NOMO-1 treated with DMSO at 0.1 percent for 48 hours (cell line): ENCODE data around the gene TMEM43.

Source experiments
- DNase-seq: peaks from one replicate; lab custom pipeline; 2025; ENCODE audit not compliant: unreplicated experiment; lab: John Stamatoyannopoulos, UW

TMEM43 gene

GRCh38 chr3:14137445-14137844 lies 12.6 kb downstream of the TMEM43 start:
- no peak for DNase-seq

- no peak for DNase-seq
These were observed 13.4 kb downstream of the TMEM43 start for GRCh38 chr3:14138109-14138877.

DNA sequence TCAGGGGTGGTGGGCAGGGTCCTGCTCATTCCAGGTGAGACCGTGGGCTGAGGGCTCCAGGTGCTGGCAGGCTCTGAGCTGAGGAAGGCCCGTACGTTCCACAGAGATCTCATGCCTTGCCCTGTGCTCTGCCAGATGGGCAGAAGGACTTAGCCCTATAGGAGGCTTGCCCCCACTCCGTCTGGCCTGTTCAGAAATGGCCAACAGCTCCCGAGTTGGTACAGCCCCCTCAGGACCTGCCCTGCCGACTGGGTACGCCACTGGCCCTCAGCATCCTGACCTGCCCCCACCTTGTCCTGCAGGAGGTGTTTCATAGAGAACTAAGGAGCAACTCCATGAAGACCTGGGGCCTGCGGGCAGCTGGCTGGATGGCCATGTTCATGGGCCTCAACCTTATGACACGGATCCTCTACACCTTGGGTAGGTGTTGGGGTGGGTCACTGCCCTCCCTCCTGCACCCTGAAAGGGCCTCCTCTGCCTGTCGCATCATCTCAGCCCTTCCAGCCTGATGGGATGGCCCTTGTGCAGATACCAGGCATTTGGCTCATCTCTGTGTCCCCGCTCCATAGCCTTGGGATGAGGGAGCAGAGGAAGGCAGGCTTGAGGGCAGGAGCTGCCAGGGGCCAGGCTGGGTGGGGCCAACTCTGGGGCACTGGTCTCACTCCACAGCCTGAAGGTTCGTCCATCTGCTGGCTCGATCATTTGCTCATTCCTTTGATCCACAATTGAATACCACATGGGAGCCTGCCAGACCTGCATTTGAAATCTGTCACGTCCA lies 14.2 kb downstream of the TMEM43 start:
- DNase-seq = no peak

- no peak for DNase-seq
These were observed 14.9 kb downstream of the TMEM43 start for GRCh38 chr3:14139771-14140170.

DNA sequence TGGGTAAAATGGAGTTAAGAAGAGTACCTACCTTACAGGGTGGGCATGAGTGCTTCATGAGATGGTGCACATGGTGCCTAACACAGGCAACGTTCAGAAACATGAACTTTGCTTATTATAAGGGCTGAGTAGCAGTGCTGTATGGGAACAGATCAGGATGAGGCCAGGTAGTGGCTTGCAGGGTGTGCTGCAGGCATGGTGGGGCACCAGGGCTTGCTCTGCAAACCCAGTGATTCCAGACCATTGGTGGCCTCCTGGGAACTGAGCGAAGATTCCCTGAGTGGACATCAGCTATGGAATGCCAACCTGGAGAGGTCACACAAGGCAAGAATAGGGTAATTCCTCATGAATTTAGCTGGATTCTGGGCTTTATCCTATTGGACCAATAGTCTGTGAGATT lies 15.8 kb downstream of the TMEM43 start:
- no peak for DNase-seq

DNA sequence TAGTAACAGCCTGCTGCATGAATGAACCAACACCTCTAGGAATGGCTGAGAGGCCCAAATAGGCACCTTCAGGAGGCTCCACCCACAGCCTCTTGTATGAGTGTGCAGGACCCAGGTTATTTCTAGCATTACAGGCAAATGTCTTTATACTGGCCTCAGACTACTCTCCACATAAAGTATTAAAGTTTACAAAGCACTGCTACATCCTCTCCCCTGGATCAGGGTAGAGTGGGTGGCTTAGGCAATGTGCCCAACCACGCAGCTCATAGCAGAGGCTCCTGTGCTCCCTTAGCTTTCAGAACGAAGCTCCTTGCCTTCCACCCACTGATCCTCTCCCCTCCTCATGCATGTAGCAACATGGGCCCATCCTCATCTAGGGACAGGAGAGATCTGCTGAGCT lies 16.3 kb downstream of the TMEM43 start:
- no peak for DNase-seq

GRCh38 chr3:14141602-14142341 lies 16.9 kb downstream of the TMEM43 start:
- no peak for DNase-seq

GRCh38 chr3:14142567-14143270 lies 17.9 kb downstream of the TMEM43 start:
- no peak for DNase-seq

DNA sequence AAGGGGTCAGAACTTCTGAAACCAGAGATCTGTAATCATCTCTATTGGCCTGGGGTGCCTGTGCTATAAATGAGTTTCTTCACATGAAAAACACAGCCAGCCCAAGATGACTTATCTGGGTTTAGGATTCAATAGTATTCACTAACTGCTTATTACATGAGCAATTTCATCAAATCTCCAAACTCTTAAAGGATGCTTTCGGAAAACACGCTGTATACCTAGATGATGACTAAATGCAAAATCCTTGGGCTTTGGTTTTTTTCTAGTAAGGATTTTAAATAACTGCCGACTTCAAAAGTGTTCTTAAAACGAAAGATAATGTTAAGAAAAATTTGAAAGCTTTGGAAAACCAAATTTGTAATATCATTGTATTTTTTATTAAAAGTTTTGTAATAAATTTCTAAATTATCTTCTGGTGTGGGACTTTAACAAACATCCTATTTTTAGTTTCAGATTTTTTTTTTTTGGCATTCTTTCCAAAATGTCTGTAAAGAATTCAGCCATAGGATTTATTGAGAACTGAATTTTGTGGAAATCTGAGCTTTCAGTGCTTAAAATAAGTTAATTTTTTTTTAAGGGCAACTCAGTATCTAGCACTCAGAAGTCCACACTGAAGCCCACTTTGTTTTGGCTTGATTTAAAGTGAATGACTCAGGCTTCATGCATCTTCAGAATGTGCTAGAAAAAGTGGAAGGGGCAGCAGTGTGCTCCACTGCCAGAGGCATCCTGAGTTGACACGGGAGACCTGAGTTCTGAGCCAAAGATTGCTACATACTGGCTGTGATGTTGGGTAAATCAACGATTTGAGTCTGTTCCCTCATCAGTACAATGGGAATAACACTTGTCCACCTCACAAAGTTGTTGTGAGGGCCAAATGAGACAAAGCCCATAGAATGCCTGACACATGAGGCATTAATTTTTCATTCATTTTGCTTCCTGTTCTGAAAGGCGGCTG lies 18.7 kb downstream of the TMEM43 start:
- DNase-seq = peak; percentile 26

- peak; percentile 96 for DNase-seq
These were observed 19.7 kb downstream of the TMEM43 start for GRCh38 chr3:14144423-14145075.

- DNase-seq = no peak
These were observed 20.4 kb downstream of the TMEM43 start for GRCh38 chr3:14145236-14145635.

DNA sequence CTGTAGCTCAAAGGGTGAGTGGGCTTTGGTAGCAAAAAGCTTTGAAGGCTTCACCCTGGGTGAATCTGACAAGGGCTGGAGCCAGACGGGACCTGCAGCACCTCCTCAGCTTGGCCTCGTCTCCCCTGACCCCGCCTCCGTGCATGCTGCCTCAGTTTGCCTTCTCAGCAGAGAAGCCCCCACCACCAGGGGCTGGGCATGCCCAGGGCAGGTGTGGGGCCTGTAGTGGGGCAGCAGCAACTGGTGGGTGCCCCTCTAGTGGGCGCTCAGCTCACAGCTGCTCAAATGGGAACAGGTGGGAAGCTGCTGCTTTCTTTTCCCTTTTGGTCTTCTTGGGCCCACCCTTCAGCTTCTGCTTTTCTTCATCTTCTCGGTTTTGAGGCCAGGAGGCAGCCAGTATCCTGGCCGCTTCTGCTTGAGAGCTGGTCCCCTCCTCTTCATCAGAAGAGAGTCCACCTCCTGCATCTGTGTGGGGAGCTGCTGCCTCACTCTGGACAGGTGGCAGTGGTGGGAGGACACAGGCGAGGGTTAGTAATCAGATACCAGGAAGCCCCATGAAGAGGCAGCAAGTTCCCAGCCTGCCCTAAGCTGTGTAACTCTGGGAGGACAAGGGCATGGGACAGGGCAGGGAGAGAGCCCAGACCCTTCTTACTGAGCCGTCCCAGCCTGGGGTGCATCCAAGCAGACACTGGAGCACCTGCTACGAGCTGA lies 21.0 kb downstream of the TMEM43 start:
- DNase-seq = no peak

DNA sequence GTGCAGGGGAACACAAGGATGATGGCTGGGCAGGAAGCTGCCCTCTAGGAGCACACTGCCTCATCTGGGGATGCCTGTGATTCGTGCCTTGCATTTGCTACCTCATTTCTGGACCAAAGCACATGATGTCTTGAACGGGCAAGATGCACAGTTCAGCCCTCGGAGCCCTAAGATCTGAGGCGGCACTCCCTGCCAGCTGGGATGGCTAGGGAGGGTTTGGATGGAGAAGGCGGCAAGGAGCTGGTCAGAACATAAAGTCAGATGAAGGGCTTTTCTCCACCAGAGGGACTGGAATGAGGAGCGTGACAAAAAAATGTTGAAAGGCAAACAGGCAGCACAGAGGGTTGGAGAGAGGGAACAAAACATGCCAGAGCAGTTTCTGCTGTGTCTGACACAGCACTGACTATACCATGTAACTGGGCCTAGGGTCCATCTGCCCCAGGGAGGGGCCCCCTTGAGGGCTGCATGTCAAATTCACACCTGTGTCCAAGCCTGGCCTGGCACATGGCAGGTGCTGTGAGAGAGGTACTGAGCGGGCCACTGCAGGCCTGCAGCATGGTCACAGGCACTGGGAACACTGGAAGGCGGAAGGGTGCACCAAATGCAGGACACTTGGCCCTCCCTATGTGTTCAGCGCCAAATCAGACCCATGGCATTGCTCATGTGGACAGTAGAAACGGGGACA lies 21.7 kb downstream of the TMEM43 start:
- no peak for DNase-seq

GRCh38 chr3:14147066-14147435 lies 22.2 kb downstream of the TMEM43 start:
- no peak for DNase-seq

GRCh38 chr3:14147617-14148016 lies 22.8 kb downstream of the TMEM43 start:
- no peak for DNase-seq

DNA sequence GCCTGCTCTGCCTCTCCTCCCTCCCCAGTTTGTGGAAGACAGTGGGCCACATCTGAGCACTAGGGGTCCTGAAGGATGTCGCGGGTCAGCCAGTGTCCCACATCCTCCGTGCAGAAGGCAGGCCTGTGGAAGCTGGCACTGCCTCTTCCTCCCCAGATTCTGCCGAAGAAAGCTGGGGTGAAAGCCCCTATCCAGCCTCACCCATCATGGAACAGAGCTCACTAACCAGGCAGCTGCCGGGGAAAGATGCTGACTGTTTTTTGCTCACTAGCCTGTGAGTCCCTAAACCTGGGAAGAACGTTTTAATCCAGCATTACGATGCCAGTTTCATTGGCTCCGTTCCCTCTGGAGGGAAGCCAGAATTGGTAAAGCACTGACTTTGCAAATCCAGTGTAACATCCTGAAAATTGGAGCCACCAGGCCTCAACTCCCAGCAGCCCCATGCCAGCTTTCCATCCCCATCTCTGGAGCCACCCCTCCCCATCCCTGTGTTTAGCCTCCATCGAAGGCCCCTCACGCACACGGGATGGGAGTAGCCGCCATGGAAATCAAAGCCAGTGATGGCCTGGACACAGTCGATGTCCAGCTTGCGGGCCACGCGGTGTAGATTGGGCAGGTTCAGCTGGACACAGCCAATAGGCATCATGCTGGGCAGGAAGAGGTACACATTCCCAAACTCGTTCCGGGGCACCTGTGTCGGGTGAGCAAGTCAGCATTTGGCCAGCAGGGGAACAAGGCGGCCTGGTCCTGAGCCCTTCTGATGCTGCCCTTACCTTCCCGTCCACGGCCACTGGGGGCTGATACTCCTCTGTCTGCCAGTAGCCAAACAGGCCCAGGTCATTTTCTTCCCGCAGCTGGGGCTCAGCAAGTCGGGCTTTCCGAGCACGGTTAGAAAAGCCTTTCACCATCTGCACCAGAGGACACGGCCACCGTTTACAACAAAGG lies 23.5 kb downstream of the TMEM43 start:
- no peak for DNase-seq

DNA sequence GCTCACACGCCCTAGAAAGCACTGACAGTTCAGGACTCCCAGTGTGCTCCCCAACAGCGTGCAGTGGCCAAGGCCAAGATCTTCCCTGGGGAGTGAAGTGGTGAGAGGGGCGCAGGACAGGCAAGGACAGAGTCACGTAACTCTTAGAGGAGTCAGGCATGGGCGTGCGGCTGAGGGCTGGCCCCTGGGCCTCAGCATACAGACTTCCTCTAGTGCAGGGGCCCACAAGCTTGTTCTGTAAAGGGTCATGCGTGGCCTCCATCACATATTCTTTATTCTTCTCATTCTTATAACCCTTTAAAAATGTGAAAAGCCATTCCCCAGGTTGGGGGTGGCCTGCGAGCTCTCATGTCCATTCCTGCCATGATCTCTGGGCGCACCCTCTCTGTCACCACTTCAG lies 25.2 kb downstream of the TMEM43 start:
- DNase-seq = no peak
